ENCODE data around the gene OXA1L.
"Not testable (repeated sequence)": the region's sequence is repeated elsewhere in the genome, so short reads cannot be mapped to it uniquely, and the experiment has no call there.

OXA1L gene

GRCh38 chr14:22800346-22800745 is 33.9 kb downstream of the OXA1L start:
- peak; percentile 34 for DNase-seq (ENCODE audit: low spot score)

- no peak for DNase-seq (ENCODE audit: low spot score)
Observed at GRCh38 chr14:22801716-22802115, 35.2 kb downstream of the OXA1L start.

GRCh38 chr14:22802860-22803686 is 36.6 kb downstream of the OXA1L start:
- no peak for DNase-seq (ENCODE audit: low spot score)

GRCh38 chr14:22803687-22803974 is 37.1 kb downstream of the OXA1L start:
- DNase-seq (ENCODE audit: low spot score), result no peak

- DNase-seq (ENCODE audit: low spot score), result not testable (repeated sequence)
Observed at GRCh38 chr14:22805235-22805634, 38.7 kb downstream of the OXA1L start.

- DNase-seq (ENCODE audit: low spot score), result no peak
Observed at GRCh38 chr14:22807432-22808087, 41.1 kb downstream of the OXA1L start.

- DNase-seq (ENCODE audit: low spot score), result no peak
Observed at GRCh38 chr14:22808388-22809209, 42.1 kb downstream of the OXA1L start.

- DNase-seq (ENCODE audit: low spot score), result no peak
Observed at GRCh38 chr14:22811722-22812121, 45.2 kb downstream of the OXA1L start.

GRCh38 chr14:22812744-22813143 is 46.3 kb downstream of the OXA1L start:
- no peak for DNase-seq (ENCODE audit: low spot score)

- no peak for DNase-seq (ENCODE audit: low spot score)
Observed at GRCh38 chr14:22813145-22813544, 46.7 kb downstream of the OXA1L start.

- no peak for DNase-seq (ENCODE audit: low spot score)
Observed at GRCh38 chr14:22814373-22814772, 47.9 kb downstream of the OXA1L start.

GRCh38 chr14:22814941-22815713 is 48.6 kb downstream of the OXA1L start, which contains the start of gene SLC7A7:
Gene SLC7A7, minus strand, starts transcription at chr14:22815435. Its CDS starts 2,037 bp downstream, at chr14:22813398.
- no peak for DNase-seq (ENCODE audit: low spot score)

GRCh38 chr14:22819151-22819988 is 52.9 kb downstream of the OXA1L start:
- DNase-seq (ENCODE audit: low spot score), result no peak

GRCh38 chr14:22820731-22821130 is 54.2 kb downstream of the OXA1L start:
- no peak for DNase-seq (ENCODE audit: low spot score)

GRCh38 chr14:22821193-22822015 is 54.9 kb downstream of the OXA1L start:
- DNase-seq (ENCODE audit: low spot score), result no peak

- no peak for DNase-seq (ENCODE audit: low spot score)
Observed at GRCh38 chr14:22822016-22822570, 55.6 kb downstream of the OXA1L start.

Data from RKO (cell line).